Esophagus (tissue), 2 donors: Measurements from ENCODE around the gene SGCD. TPM values are rescaled to one million over a fixed set of nuclear protein-coding genes. Genes with fewer than 3 reads are reported as not detected.
"Not testable (repeated sequence)": the region's sequence is repeated elsewhere in the genome, so short reads cannot be mapped to it uniquely, and the experiment has no call there.

ENCODE experiments used
- H3K27ac ChIP-seq, 2 donors: one replicate each; pipeline ENCODE4 v1.5.1; 2013; ENCODE audit warnings: low read depth in 2 of 2, mild to moderate bottlenecking in 2 of 2, inconsistent platforms in 1 of 2, low read length in 1 of 2, moderate library complexity in 1 of 2
- H3K27me3 ChIP-seq, 2 donors: one replicate each; pipeline ENCODE4 v1.6.1; 2013; ENCODE audit warnings: low read length in 2 of 2, control low read depth in 1 of 2, mild to moderate bottlenecking in 1 of 2; ENCODE audit not compliant: insufficient read depth in 2 of 2, control insufficient read depth in 1 of 2
- H3K36me3 ChIP-seq, 2 donors: one replicate each; pipeline ENCODE4 v1.6.1; 2013; ENCODE audit warnings: low read length in 1 of 2; ENCODE audit not compliant: control insufficient read depth in 2 of 2, insufficient read depth in 2 of 2
- H3K4me1 ChIP-seq, 2 donors: one replicate each; pipeline ENCODE4 v1.6.1; 2013; ENCODE audit warnings: low read length in 1 of 2; ENCODE audit not compliant: control insufficient read depth in 2 of 2, insufficient read depth in 2 of 2
- H3K4me3 ChIP-seq, 2 donors: one replicate each; pipeline ENCODE4 v1.5.1; 2013; ENCODE audit warnings: low read length in 2 of 2, mild to moderate bottlenecking in 2 of 2, low read depth in 1 of 2, moderate library complexity in 1 of 2
- H3K9me3 ChIP-seq, 2 donors: one replicate each; pipeline ENCODE4 v1.6.1; 2013; ENCODE audit warnings: mild to moderate bottlenecking in 2 of 2, low read depth in 1 of 2, low read length in 1 of 2, moderate library complexity in 1 of 2; ENCODE audit not compliant: control insufficient read depth in 2 of 2, insufficient read depth in 1 of 2
- WGBS, 2 donors: extraction: QIAGEN DNeasy Blood & Tissue Kit; methylation state at CpG; one replicate each; pipeline ENCODE4 v1.1.7; 2013; 5-methylcytosine and 5-hydroxymethylcytosine counted together
- polyA plus RNA-seq, 2 donors: library from polyadenylated mRNA; stranded (reverse); fragments of 200-250 nt; gene quantifications; one replicate each; pipeline ENCODE4 v1.2.3, GENCODE V29; 2013
- donor health status: healthy with polysubstance abuse.
- donor health status: Bipolar disorder and iron deficiency.

SGCD gene
- polyA plus RNA-seq, 2 donors, result 0.35 to 0.84 TPM

- H3K27ac ChIP-seq, result no peak overlapping the region
- H3K27me3 ChIP-seq, result no peaks in the 10 kb centered on the region
- 54 to 75% methylated on average over 1 of the region's 1 CpG for WGBS, 2 donors
- no peaks in the 10 kb centered on the region for H3K4me1 ChIP-seq
- no peak overlapping the region for H3K4me3 ChIP-seq
- no peaks in the 10 kb centered on the region for H3K9me3 ChIP-seq
- H3K36me3 ChIP-seq, result no peaks in the 10 kb centered on the region
Measured at GRCh38 chr5:156641686-156642085, 314.7 kb downstream of the SGCD start.

GRCh38 chr5:156647034-156647451, 320.1 kb downstream of the SGCD start:
- no peaks in the 10 kb centered on the region for H3K4me1 ChIP-seq

GRCh38 chr5:156654444-156654843, 327.5 kb downstream of the SGCD start:
- no peaks in the 10 kb centered on the region for H3K9me3 ChIP-seq
- no peaks in the 10 kb centered on the region for H3K36me3 ChIP-seq
- no peaks in the 10 kb centered on the region for H3K27me3 ChIP-seq
- H3K4me1 ChIP-seq, result no peaks in the 10 kb centered on the region
- no peak overlapping the region for H3K27ac ChIP-seq
- H3K4me3 ChIP-seq, result no peak overlapping the region

More at GRCh38 chr5:156647034-156647451, 320.1 kb downstream of the SGCD start:
- Histone ChIP-seq H3K27me3 (no peaks in the 10 kb centered on the region), H3K27ac (no peak overlapping the region), H3K4me3 (no peak overlapping the region), H3K36me3 (no peaks in the 10 kb centered on the region), H3K9me3 (no peaks in the 10 kb centered on the region)
- 37 to 41% methylated on average over 4 of the region's 4 CpGs for WGBS, 2 donors

GRCh38 chr5:156655732-156656131, 328.8 kb downstream of the SGCD start:
- Histone ChIP-seq H3K4me3 (no peak overlapping the region), H3K4me1 (no peaks in the 10 kb centered on the region), H3K27ac (no peak overlapping the region), H3K27me3 (no peaks in the 10 kb centered on the region), H3K9me3 (no peaks in the 10 kb centered on the region), H3K36me3 (no peaks in the 10 kb centered on the region)
- WGBS, 2 donors, result 86 to 90% methylated on average over 4 of the region's 4 CpGs

GRCh38 chr5:156664832-156665231, 337.9 kb downstream of the SGCD start:
- H3K4me1 ChIP-seq, H3K4me3 ChIP-seq, H3K9me3 ChIP-seq, H3K27me3 ChIP-seq, H3K36me3 ChIP-seq, H3K27ac ChIP-seq: not testable (repeated sequence)
- 85 to 88% methylated on average over 7 of the region's 10 CpGs for WGBS, 2 donors

GRCh38 chr5:156666686-156667085, 339.7 kb downstream of the SGCD start:
- WGBS, 2 donors, result no CpG with 5 or more reads among the region's 3 CpGs
- not testable (repeated sequence) for H3K36me3 ChIP-seq, H3K27ac ChIP-seq, H3K27me3 ChIP-seq, H3K4me3 ChIP-seq, H3K4me1 ChIP-seq, H3K9me3 ChIP-seq

- Histone ChIP-seq H3K4me3 (no peak overlapping the region), H3K9me3 (no peaks in the 10 kb centered on the region), H3K36me3 (no peaks in the 10 kb centered on the region), H3K27ac (no peak overlapping the region), H3K4me1 (no peaks in the 10 kb centered on the region), H3K27me3 (no peaks in the 10 kb centered on the region)
- WGBS, 2 donors, result 65 to 77% methylated on average over 3 of the region's 3 CpGs
Measured at GRCh38 chr5:156667616-156668015, 340.7 kb downstream of the SGCD start.

GRCh38 chr5:156669416-156669815, 342.5 kb downstream of the SGCD start:
- Histone ChIP-seq H3K36me3 (no peaks in the 10 kb centered on the region), H3K4me1 (no peaks in the 10 kb centered on the region), H3K27me3 (no peaks in the 10 kb centered on the region), H3K4me3 (no peak overlapping the region), H3K27ac (no peak overlapping the region), H3K9me3 (no peaks in the 10 kb centered on the region)

- Histone ChIP-seq H3K27me3 (no peaks in the 10 kb centered on the region), H3K27ac (no peak overlapping the region), H3K4me1 (no peaks in the 10 kb centered on the region), H3K4me3 (no peak overlapping the region), H3K9me3 (no peaks in the 10 kb centered on the region), H3K36me3 (no peaks in the 10 kb centered on the region)
- 70 to 73% methylated on average over 2 of the region's 2 CpGs for WGBS, 2 donors
Measured at GRCh38 chr5:156670615-156671014, 343.7 kb downstream of the SGCD start.

- H3K9me3 ChIP-seq, result no peaks in the 10 kb centered on the region
- H3K4me1 ChIP-seq, result no peaks in the 10 kb centered on the region
- H3K4me3 ChIP-seq, result no peak overlapping the region
- H3K27ac ChIP-seq, result no peak overlapping the region
- H3K36me3 ChIP-seq, result no peaks in the 10 kb centered on the region
- H3K27me3 ChIP-seq, result no peaks in the 10 kb centered on the region
Measured at GRCh38 chr5:156675395-156675794, 348.4 kb downstream of the SGCD start.
